ENCODE data around the gene TMEM132D. TPM values are rescaled to one million over a fixed set of nuclear protein-coding genes. Genes with fewer than 3 reads are reported as not detected.

TMEM132D gene
- polyA plus RNA-seq, 1 donor = 1.2 TPM

DNA sequence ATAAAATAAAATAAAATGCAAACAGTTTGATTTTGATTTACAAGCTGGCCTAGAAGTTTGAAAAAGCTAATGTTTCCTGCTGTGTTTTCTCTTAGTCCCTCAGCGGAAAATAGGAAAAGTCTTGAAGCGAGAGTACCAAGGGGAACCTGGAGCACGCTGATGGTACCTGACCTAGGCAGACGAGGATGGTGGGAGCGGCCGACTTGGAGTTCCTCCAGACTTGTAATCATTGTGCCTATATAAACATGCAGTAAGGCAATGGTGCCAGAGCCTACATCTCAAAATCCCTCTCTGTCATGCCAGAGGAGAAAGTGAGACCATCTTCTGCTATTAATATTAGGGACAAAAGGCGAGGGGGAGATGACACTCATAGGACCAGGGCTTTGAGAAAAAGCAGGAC, 371.7 kb downstream of the TMEM132D start:
- no peak for DNase-seq

DNA sequence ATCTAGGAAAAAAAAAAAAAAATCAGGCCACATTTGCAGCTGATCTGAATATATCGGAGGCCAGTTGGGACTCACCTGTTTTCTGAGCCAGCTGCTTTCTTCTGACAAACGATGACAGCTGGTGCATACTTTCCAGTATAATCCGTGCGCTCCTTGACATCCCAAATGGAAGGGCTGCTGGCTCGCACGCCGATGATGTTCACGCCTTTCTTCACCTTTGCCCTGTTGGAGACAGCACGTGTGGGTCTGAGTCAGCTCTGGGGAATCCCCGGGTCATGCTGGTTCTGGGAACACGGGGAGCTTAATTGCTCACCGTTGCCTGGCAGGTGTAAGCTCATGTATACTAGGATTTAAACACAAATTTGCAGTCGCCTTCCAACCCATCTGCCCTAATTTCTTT, 372.8 kb downstream of the TMEM132D start:
- DNase-seq = peak; percentile 13

DNA sequence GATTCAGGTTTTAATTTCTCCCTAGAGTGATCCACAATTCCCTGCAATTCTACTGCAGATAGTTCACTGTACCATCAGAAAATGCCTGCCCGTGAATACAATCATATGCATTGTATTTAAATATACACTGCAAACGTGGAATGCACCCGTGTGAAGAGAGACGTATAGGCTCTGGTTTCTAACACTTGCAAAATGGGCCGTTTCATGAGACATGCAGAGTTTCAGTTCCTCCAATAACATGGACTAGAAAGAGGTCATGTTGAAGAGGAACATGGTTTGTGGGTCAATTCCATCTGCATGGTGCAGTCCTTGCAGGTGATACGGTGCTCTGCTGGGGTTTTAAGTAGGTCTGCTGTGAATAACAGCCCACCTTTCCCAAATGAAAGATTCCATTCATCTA, 373.3 kb downstream of the TMEM132D start:
- peak; percentile 1 for DNase-seq

DNA sequence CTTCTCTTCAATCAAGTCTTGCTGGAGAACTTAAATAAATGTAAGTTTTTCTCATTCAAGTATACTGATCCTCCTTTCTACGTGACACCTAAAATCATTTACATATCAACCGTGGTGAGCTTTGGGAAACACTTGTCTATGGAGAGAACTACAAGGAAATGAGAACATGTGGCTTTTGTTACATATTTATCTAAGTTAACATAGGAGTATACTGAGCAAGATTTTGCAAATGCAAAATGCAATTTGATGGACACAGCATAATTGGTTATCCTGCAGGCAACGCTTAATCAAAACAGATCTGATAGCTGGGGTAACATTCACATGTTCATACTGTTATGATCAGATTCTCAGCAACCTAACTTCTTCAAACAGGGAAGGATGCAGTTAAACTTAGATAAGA, 376.3 kb downstream of the TMEM132D start:
- DNase-seq = no peak

DNA sequence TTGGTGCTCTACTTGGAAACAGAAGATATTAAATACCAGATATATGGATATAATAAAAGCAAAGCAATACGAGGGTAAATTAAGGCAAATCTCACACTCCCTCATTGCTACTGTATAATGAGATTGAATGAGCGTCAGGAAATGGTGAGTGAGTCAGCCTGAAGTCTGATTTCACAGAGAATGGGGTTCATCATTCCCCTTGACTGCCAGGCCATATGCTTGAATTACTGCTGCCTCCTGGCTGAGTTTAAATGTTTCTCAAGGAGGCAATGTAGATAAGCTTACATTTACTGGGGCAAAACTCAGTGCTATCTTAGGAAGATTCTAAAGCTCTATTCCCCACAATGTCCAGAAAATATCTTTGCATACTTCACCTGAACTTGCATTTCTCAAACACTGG, 380.2 kb downstream of the TMEM132D start:
- DNase-seq = no peak

DNA sequence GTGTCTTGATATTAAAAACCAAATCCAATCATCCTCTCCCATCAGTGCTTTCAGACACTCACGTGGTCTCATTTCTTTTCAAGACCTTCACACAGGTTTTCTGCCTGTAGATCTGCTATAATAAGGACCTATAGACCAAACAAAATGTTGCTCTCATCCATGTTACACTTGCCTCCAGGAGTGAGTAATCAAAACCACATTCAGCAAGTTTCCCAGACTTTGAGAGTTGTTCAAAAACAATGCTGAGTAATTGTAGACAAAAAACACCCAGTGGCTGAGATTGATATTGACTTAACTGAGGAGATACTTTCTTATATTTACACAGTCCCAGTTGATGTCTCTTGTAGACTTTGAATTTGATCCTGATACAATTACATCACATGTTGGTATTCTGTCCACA, 383.1 kb downstream of the TMEM132D start:
- DNase-seq = no peak

DNA sequence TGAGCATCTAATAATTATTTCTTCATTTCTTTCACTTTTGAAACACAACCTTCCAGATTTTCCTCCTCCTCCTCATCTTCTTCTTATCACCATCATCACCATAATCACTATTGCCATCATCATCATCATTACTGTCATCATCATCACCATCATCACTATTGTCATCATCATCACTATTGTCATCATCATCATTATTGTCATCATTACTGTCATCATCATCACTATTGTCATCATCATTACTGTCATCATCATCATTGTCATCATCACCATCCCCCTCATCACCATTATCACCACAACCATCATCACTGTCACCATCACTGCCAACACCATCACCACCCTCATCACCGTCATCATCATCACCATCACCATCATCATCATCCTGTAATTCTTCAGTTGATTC, 400.0 kb downstream of the TMEM132D start:
- no peak for DNase-seq

DNA sequence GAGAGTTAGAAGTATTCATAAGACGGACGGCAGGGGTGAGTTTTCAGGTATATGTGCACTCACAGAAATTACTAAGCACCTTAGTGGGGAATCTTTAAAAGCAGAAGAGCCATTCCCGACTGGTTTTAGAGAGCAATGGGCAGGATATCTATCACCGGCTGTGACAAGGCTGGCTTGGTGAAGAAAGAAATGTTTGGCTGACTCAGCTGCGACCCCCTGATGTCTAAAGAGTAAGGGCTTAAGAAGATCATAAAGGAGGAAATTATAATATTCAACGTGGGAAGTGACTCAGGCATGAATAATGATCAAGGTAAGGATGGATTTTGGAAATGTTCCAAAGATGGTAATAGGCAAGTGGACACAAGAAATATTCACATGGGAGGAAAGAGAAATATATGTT, 407.6 kb downstream of the TMEM132D start:
- no peak for DNase-seq

DNA sequence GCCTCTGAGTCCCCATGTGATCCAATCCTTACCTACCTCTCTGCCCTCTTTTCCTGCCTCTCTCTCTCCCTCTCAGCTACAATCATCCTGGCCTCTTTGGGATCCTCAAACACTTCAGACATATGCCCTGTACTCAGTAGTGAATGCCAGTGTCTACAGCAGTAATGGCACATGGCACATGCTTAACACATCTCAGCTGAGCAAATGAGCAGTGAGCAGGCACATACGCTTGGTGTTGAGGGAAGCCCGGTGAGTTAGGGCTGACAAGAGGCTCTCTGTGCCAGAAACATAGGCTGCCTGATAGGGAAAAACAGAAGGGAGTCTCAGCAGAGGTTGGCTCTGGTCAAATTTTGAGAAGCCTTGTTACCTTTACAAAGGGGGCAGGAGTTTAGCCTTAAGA, 409.1 kb downstream of the TMEM132D start:
- DNase-seq = no peak

DNA sequence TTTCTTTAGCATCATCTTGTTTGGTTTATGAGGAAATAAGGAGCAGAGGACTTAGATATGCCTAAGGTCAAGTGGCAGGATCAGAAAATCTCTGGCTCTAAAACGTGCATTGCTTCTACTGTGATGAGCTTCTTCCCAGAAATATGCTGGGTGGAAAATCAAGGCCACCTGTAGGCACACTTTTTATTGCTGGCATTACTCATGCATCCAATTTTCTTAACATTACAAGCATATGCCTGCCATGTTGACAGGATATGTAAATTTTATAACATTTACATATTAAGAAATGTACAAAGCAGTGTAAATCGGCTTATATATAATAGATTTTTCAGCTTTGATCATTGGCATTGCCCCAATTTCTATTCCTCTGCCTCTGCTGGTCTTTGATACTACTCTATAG, 409.6 kb downstream of the TMEM132D start:
- DNase-seq = no peak

DNA sequence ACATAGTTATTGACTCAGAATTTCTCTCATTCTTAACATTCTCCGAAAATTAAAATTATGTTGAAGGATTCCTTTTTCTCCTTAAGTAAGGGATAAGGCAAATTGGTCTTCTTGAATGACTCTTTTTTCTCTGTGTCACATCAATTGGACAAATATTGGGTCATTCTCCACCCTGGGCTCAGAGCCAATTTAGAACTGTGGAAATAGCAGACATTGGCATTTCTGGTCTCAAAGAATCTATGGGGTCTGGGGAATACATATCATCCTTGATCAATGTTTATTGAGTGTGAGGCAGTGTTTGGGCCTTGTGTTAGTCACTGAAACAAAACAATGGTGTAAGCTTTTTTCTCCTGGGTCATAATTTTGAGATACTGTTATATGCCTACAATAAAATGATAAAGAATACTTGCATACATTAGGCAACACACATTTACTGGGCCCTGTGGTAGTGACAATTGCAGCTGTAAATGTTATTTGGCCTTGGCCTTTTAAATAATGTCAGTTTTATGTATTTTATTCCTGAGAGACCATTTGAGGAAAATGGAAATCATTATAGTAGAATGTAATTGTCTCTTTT, 414.6 kb downstream of the TMEM132D start:
- DNase-seq = no peak

DNA sequence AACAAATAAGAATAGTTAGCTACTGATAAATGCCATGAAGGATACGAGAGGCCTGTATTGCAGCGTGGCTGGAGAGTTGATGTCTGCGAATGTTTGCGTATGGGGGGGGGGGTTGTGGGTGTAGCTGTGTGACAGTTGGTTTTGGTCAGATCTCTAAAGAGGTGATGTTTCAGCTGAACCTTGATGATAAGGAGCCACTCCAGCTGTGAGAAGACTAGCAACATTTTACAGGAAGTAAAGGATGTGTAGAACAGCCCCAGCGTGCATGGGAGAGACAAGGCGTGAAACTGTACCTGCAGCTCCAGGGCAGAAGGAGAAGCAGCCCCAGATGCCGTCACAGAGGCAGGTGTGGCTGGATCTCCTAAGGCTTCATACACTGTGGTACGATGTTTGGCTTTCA, 416.9 kb downstream of the TMEM132D start:
- DNase-seq = no peak

DNA sequence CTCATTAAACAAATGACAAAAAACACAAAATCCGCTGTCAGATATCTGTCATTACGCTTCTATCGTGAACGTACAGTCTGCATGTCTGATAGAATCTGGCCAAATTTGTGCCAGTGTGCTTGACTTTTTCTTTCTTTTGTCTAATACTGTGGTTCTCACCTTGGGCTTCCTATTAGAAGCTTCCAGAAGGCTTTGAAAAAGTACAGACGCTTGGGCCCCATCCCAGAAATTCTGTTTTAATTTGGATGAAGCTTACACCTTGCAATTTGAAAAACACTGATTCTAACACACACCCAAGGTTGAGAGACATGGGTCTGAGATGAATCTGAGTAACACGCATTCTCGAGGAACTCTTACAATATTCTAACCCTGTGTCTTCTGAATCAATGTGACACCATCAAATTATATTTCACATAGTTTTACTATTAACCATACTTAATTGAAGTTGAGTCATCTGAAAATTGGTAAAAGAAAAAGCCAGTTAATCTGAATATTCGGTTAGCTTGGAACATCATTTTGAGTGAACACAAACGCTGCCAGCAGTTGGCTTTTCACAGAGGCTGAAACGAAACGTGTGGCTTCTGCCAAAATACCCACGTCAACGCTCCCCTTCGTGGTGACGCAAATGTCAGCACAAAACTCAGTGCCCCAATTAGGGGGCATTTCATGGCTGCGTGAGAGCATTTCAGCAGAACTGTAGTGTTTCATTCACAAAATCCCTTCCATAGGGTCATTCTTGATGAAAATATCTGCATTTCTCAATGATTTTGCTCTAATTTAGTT, 420.5 kb downstream of the TMEM132D start:
- no peak for DNase-seq

DNA sequence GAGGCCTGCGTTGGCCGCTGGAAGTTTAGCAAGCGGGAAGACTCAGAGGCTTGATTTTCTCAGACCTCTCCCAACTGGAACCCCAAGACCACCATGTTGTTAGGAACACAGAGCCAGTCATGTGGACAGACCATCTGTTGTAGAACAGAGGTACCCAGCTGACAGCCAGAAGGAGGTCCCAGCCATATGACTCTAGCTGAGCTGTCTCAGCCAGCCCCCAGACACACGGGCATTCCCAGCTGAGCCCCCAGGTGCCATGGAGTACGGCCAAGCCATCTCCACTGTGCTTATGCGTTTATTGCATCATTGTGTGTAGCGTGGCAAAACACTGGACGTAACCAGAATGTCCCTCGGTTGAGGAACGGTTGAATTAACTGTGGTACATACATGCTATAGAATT, 421.9 kb downstream of the TMEM132D start:
- DNase-seq = no peak

DNA sequence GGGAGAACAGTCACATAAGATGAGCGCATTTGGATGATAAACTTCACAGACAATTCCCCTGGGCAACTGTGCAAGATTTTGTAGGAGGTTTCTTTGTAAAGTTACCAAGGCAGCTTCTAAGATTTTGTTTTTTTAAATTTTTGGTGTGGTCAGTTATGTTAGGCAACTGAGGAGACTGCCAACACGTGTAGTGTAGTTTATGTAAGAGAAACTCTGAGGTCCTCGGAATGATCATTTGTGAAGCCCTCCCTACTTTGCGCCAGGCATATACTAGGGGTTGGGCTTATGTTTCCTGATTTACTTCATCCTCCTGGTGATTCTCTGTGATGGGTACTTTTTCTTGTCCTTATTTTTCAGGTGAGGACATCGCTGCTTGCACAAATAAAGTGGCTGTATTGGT, 433.6 kb downstream of the TMEM132D start:
- DNase-seq = no peak

DNA sequence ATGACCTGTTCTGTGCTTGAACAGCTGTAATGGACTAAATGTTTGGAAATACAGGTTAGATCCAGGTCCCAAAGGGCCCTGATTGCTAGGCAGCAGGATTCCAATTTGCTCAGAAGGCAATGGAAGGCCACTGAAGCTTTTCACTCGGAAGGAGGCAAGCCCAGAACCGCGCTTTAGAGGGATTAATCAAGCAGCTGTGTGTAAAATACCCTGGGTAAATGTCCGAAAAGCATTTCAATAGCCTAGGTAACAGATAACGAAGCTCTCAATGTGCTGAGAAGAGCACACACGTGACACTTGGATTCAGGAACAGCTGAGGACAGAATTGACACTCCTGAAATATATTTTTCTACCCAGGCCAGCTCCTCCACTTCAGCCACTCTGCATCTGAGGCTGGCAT, 436.1 kb downstream of the TMEM132D start:
- DNase-seq = no peak

DNA sequence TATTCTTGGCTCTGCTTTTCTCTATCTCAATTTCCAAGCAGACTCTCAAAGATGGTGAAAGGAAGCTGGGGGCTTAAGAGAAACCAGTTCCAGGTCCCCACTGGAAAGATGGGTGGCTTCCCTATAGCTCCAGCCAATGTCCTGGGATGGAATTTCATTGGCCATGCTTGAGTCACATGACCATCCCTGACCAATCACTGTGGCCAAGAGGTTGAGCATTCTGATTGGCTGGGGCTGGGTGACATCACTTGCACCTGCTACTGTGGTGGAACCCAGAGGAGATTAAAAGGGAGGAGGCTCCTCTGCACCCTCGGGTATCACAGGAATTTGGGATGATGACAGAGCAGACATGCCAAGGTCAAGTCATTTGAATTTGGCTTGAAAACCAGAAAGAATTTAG, 436.5 kb downstream of the TMEM132D start:
- DNase-seq = no peak

DNA sequence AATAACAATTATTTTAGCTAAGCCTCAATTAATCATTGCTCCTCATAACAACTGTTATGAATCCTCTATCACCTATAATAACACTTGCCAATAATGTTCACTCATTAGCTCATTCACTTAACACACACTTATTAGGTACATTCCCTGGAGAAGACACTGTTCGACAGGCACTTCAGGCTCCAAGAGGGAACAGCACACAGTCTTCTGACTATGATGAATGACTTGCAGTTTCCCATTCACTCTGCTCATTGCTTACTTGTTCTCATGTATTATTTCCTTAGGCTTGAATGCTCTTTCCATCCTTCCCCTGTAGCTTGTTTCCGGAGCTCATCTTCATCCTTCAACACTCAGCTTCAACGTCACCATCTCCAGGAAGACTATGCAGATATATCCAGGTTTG, 437.3 kb downstream of the TMEM132D start:
- DNase-seq = no peak

DNA sequence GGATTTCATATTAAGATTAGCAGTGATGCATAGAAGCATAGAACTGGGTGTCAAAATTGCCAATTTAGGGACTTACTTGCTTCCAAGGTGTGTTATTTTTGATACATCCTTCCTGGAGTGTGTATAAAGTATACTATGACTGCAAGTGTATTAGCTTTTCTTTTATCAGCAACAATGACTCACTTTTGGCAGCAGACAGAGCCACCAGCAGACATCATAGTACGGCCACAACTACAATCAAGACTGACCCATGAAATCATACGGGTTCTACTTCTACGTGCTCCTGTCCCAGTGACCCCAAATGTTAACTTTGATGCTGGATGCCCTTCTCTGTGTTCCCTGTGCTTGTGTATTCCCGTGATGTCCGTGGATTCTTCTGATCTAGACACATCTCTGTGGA, 443.9 kb downstream of the TMEM132D start:
- no peak for DNase-seq

DNA sequence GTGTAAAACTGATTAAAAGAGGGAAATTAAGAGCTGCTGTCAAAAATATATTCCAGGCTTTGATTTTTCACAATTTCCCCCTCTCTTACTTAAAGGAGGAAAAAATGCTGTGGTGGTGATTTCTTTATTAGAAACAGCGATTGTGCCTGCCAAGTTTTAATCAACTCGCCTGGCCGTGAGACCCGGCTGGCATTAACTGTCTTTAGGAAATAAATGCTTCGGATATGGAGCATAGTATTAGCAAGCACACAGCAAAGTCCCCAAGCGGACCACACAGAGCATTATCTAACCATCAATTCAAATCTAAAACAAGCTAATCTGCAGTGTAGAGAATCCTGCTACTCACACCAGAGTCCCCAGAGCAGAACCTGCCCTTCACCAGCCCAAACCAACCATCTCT, 457.1 kb downstream of the TMEM132D start:
- no peak for DNase-seq

DNA sequence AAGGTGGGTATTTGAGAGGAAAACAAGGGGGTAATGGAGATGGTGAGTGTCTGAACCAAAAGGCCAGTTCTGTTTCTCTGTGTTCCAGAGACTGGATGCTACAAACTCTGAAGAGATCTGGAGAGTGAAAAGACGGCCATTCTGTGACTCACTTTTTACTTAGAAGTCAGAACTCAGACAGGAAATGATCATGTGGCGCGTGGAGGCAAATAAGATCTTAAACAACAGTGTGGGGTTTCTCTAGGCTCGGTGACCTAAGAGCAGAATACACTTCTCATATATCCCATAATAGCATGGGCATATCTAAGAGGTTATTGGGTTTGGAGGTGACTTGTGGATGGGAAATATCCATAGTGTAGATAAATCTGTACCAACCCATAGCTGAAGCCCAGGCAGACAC, 463.5 kb downstream of the TMEM132D start:
- no peak for DNase-seq

DNA sequence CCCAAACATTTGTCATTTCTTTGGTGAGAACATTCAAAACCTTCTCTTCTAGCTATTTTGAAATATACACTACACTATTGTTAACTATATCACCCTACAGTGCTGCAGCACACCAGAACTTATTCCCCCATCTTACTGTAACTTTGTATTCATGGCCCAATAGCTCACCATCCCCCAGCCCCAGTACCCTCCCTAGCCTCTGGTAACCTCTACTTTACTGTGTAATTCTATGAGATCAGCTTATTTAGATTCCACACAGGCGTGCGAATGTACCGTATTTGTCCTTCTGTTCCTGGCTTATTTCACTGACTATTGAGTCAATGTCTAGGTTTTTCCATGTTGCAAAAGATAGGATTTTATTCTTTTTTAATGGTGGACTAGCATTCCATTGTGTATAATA, 469.0 kb downstream of the TMEM132D start:
- no peak for DNase-seq

DNA sequence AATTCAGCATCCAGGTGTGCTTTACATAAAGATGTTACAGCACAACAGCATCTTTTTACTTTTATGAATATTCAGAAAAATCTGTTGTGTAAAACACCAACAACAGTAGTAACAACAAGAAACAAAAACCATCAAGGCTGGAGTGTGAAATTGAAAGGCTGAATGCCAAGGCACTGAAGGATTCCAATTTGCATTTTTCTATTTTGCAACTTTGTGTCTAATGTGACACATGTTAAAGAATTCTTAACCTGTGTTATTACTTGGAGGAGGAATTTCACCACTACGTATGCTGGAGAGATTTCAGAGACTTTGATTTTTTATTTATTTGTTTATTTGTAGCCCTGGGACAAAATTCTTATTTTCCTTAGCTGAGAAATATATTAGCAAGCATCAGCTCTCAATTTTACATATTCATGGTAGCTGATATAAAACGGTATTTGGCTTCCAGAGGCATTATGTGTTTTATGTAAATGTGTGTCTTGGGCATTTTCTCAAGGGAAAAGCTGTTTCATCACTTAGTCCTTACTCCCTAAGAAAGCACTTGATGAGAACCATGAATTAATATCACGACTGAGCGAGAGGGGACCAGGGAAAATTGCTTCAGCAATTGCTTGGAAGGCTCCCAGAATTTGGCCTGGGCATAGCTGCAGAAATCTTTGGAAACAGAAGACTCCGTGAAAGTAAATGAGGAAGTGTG, 475.4 kb downstream of the TMEM132D start:
- no peak for DNase-seq

DNA sequence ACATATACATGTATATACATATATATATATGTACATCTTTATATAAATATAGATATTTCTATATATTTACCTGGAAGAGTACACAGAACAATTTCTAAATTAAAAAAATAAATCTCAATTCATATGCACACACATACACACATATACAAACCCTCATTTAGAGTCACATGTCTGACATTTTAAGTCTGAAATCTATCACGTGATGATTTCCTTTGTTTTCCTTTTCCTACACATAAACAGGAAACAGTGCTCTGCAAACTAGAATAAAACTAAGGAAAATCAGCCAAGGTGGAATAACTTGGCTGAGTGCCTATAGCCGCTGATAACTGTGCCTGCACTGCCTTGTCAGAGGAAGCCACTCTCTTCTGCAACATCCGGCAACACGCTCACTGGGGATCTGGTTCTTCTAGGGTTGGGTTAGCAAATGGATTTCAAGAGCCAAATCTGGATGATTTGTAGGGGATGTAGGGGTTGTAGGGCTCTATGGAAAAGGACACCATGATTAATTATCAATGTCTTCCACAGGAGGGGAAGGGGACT, 480.7 kb downstream of the TMEM132D start:
- no peak for DNase-seq
